ENCODE measurements around the gene HACE1.

HACE1 gene

GRCh38 chr6:104705095-104705707 lies 154.5 kb downstream of the HACE1 start:
- no peak overlapping the region for H3K4me3 ChIP-seq (ENCODE audit: low read depth, low read length)
- in situ Hi-C loops (cut with HindIII; ENCODE audit: low sequenced_read_pairs), result no loop called here
- TF ChIP-seq CTCF (IDR thresholded peaks at IDR 0.05; ENCODE audit: low read depth, low read length), result no peak
- DNase-seq (ENCODE audit: low read depth, low spot score), result peak; percentile 91

- TF ChIP-seq CTCF (IDR thresholded peaks at IDR 0.05; ENCODE audit: low read depth, low read length), result no peak
- DNase-seq (ENCODE audit: low read depth, low spot score), result peak; percentile 25
- H3K4me3 ChIP-seq (ENCODE audit: low read depth, low read length), result no peak overlapping the region
- in situ Hi-C loops (cut with HindIII; ENCODE audit: low sequenced_read_pairs), result no loop called here
Observed at GRCh38 chr6:104704191-104704590, 155.5 kb downstream of the HACE1 start.

GRCh38 chr6:104702126-104702841 lies 157.4 kb downstream of the HACE1 start:
- no peak for TF ChIP-seq CTCF (IDR thresholded peaks at IDR 0.05; ENCODE audit: low read depth, low read length)
- in situ Hi-C loops (cut with HindIII; ENCODE audit: low sequenced_read_pairs), result no loop called here
- no peak for DNase-seq (ENCODE audit: low read depth, low spot score)
- no peak overlapping the region for H3K4me3 ChIP-seq (ENCODE audit: low read depth, low read length)

- H3K4me3 ChIP-seq (ENCODE audit: low read depth, low read length), result no peak overlapping the region
- TF ChIP-seq CTCF (IDR thresholded peaks at IDR 0.05; ENCODE audit: low read depth, low read length), result no peak
- DNase-seq (ENCODE audit: low read depth, low spot score), result no peak
- in situ Hi-C loops (cut with HindIII; ENCODE audit: low sequenced_read_pairs), result no loop called here
Observed at GRCh38 chr6:104700371-104701185, 159.1 kb downstream of the HACE1 start.

GRCh38 chr6:104699593-104700329 lies 160.0 kb downstream of the HACE1 start:
- TF ChIP-seq CTCF (IDR thresholded peaks at IDR 0.05; ENCODE audit: low read depth, low read length), result no peak
- H3K4me3 ChIP-seq (ENCODE audit: low read depth, low read length), result no peak overlapping the region
- in situ Hi-C loops (cut with HindIII; ENCODE audit: low sequenced_read_pairs), result no loop called here
- DNase-seq (ENCODE audit: low read depth, low spot score), result no peak

- H3K4me3 ChIP-seq (ENCODE audit: low read depth, low read length), result no peak overlapping the region
- DNase-seq (ENCODE audit: low read depth, low spot score), result no peak
- in situ Hi-C loops (cut with HindIII; ENCODE audit: low sequenced_read_pairs), result no loop called here
- no peak for TF ChIP-seq CTCF (IDR thresholded peaks at IDR 0.05; ENCODE audit: low read depth, low read length)
Observed at GRCh38 chr6:104698979-104699378, 160.7 kb downstream of the HACE1 start.
